IPS-18a (cell line): Measurements from ENCODE around the gene DNAH6.
A peak's percentile ranks its signal among the peaks of the same experiment; 100 is the strongest.
"Not testable (repeated sequence)": the region's sequence is repeated elsewhere in the genome, so short reads cannot be mapped to it uniquely, and the experiment has no call there.

Experiments used
- H3K27ac ChIP-seq: one replicate; pipeline ENCODE4 v1.5.1; 2013; ENCODE audit warnings: low read length
- H3K27me3 ChIP-seq: one replicate; pipeline ENCODE4 v1.6.1; 2013; ENCODE audit warnings: mild to moderate bottlenecking, low read length; ENCODE audit not compliant: control insufficient read depth, insufficient read depth
- H3K36me3 ChIP-seq: one replicate; pipeline ENCODE4 v1.6.1; 2013; ENCODE audit warnings: low read depth, low read length; ENCODE audit not compliant: control insufficient read depth
- H3K4me1 ChIP-seq: one replicate; pipeline ENCODE4 v1.6.1; 2013; ENCODE audit warnings: low read depth, low read length; ENCODE audit not compliant: control insufficient read depth
- H3K4me3 ChIP-seq: one replicate; pipeline ENCODE4 v1.5.1; 2013; ENCODE audit warnings: low read length
- H3K9ac ChIP-seq: one replicate; pipeline ENCODE4 v1.6.1; 2013; ENCODE audit warnings: mild to moderate bottlenecking, low read length, moderate library complexity
- H3K9me3 ChIP-seq: one replicate; pipeline ENCODE4 v1.6.1; 2013; ENCODE audit warnings: low read depth, low read length; ENCODE audit not compliant: control insufficient read depth

DNAH6 gene

DNA sequence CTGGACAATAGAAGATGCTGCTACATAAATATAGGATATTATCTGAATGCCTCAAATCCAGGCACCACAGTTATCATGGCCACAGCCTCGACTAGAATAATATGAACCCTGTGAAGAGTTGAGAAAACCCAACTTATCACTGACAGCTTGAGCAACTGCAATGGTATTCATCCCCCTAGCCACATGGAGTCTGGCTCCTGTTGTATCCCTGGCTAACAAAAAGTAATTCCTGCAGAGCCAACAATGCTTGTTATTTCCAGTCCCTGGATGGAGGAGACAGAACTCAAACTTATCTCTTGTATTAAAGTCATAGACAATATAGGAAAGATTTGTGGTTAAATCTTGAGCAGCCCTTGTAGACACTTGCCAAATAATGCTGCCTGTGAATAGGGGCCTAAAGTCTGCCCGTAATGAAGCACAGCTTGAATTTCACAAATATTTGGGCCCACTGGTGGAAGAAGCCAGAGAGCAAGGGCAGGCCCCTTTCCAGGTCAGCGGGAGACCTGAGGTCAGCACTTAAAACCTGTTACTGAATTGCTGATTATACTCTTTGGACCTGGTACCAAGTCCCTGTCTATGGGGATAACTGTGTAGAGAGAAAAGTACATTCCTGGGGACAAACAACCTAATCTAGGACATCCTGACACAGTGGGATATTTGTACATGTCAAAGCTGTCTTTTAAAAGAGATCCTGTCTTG is 28.9 kb upstream of the DNAH6 start:
- H3K27ac ChIP-seq, result no peak overlapping the region
- no peaks in the 10 kb centered on the region for H3K27me3 ChIP-seq
- H3K9ac ChIP-seq, result no peak overlapping the region
- no peaks in the 10 kb centered on the region for H3K4me1 ChIP-seq
- H3K4me3 ChIP-seq, result no peak overlapping the region
- no peaks in the 10 kb centered on the region for H3K36me3 ChIP-seq
- no peaks in the 10 kb centered on the region for H3K9me3 ChIP-seq

DNA sequence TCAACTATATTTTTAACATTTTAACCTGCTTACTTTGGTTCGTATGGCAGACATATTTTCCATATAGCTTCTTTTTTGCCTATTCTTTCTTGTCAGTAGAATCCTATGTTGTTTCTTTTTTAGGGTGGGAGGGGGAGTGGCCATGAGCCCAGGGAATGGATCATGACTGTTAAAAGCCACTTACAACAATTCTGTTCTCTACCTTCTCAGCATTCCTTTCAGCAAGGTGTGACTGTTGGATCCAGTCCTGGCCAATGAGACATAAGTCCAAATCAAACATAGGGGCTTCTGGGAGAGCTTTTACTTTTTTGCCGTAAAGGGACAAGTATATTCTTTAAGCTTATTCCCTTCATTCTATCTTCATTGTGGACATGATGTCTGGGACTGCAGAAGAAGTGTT is 25.0 kb upstream of the DNAH6 start:
- Histone ChIP-seq H3K4me1 (no peaks in the 10 kb centered on the region), H3K27me3 (no peaks in the 10 kb centered on the region), H3K36me3 (no peaks in the 10 kb centered on the region), H3K27ac (no peak overlapping the region), H3K9me3 (no peaks in the 10 kb centered on the region), H3K4me3 (no peak overlapping the region), H3K9ac (no peak overlapping the region)

DNA sequence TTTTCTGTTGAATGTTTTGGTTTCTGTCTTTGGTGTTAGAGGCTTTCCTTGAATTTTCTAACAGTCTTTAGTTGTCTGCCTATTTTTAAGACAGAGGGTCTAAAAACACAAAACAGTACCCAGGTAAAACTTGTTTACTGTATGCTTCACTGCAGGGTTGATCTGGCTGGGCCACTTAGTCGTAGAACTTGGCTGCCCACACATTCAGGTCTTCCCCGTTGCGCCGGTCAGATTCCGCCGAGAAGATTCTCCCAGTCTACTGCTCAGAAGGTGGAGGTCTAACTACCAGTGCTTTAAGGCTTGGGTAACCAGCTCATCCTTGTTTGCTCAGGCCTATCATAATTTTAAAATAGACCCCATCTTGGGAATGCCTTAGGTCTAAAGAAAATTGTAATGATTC is 24.6 kb upstream of the DNAH6 start:
- no peak overlapping the region for H3K9ac ChIP-seq
- no peaks in the 10 kb centered on the region for H3K36me3 ChIP-seq
- no peak overlapping the region for H3K27ac ChIP-seq
- H3K9me3 ChIP-seq, result no peaks in the 10 kb centered on the region
- no peaks in the 10 kb centered on the region for H3K27me3 ChIP-seq
- H3K4me3 ChIP-seq, result no peak overlapping the region
- H3K4me1 ChIP-seq, result no peaks in the 10 kb centered on the region

DNA sequence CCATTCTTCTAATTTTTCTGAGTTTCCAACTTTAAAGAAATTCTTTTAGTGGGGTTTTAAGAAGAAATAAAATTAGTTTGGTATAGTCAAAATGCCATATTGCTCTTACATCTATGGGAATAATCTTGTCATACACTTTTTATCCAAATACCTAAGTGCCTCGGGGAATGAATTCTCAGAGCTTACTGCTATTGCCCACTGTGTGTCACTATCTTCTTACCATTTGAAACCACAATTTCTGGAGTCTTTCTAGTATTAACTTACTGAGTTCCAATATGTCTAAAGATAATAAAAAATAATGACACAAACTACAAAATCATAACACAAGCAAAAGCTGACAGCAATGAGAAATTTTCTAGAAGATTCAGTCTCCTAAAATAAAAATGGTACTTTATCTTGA is 23.7 kb upstream of the DNAH6 start:
- H3K27ac ChIP-seq, result no peak overlapping the region
- no peaks in the 10 kb centered on the region for H3K36me3 ChIP-seq
- no peaks in the 10 kb centered on the region for H3K9me3 ChIP-seq
- no peaks in the 10 kb centered on the region for H3K4me1 ChIP-seq
- H3K27me3 ChIP-seq, result no peaks in the 10 kb centered on the region
- H3K4me3 ChIP-seq, result no peak overlapping the region
- H3K9ac ChIP-seq, result no peak overlapping the region

DNA sequence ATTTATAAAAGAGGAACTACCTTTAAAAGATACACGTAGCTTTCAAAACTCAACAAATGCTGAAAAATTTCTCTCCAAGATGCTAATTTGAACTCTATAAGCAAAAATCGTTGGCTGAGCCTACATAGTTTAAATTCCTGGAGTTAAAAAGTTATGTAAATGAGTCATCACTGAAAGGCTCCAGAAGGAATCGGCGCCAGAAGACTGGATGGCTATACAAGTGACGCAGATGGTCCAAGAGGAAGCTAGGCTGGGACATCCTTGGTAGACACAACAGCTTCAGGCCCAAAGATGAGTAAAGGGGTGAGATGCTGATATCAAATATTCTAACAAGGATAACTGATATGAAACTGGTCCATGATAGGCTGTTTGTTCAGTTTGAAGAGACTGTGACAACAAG is 22.8 kb upstream of the DNAH6 start:
- Histone ChIP-seq H3K27me3 (no peaks in the 10 kb centered on the region), H3K36me3 (no peaks in the 10 kb centered on the region), H3K9ac (no peak overlapping the region), H3K9me3 (no peaks in the 10 kb centered on the region), H3K27ac (no peak overlapping the region), H3K4me1 (no peaks in the 10 kb centered on the region), H3K4me3 (no peak overlapping the region)

DNA sequence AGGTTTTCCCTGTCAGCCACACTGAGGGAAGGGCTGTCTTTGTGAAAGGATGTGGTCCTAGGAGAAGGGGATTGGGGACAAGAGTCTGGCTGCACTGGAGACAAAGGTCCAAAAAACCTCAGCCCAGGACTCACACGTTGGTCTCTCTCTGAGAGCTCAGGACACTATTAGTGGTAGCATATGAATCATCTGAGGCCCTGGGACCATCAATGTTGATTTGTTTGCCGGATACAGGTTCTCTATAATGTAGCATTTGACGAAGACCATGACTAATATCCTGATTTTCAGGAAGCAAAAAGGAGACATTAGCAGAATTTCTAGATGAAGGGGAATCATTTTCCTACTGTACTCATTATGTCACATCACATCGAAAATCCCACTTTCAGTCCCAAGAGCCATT is 22.2 kb upstream of the DNAH6 start:
- Histone ChIP-seq H3K27me3 (no peaks in the 10 kb centered on the region), H3K36me3 (no peaks in the 10 kb centered on the region), H3K27ac (no peak overlapping the region), H3K9me3 (no peaks in the 10 kb centered on the region), H3K4me1 (no peaks in the 10 kb centered on the region), H3K4me3 (no peak overlapping the region), H3K9ac (no peak overlapping the region)

DNA sequence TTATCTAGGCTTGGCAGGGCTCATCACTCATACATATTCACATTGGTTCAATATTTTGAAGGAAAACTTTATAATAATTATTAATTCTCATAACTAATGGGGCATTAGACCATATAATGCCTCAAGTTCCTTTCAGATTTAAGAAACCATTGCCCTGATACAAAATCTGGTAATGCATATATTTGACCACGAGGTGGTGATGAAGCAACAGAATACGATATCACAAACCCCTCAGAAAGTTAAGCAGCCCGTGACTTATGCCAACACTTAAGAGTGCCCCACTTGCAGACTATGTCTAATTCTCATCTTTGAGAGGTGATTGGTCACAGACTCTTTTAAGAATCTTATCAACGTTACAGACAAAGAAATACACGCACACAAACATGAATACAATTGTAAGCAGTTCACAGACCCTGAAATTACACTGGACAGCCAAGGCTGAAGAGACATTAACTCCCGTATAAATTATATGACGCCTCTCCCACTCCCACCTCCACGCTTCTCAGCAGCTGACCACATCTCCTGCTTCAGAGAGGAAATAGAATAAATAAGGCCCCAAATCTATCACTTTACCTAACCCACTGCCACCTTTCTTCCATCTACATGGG is 20.7 kb upstream of the DNAH6 start:
- Histone ChIP-seq H3K4me1 (no peaks in the 10 kb centered on the region), H3K9me3 (no peaks in the 10 kb centered on the region), H3K27ac (no peak overlapping the region), H3K9ac (no peak overlapping the region), H3K36me3 (no peaks in the 10 kb centered on the region), H3K27me3 (no peaks in the 10 kb centered on the region), H3K4me3 (no peak overlapping the region)

DNA sequence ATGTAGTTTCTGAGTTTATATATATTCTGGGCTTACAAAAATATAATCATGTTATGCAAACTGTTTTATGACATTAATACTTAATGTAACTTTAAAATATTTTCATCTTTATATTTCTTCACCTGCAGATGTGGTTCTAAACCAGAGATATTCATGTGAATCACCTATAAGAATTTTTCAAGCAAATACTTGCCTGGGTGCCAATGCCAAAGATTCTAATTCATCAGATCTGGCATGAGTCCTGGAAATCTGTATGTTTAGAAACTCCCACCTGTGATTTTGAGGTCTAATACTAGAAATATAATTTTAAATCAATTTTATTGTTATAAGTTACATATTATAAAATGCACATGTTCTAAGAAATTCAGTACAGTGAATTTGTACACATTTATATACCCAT is 19.9 kb upstream of the DNAH6 start:
- H3K9ac ChIP-seq, result no peak overlapping the region
- no peak overlapping the region for H3K4me3 ChIP-seq
- H3K9me3 ChIP-seq, result no peaks in the 10 kb centered on the region
- no peaks in the 10 kb centered on the region for H3K27me3 ChIP-seq
- no peaks in the 10 kb centered on the region for H3K36me3 ChIP-seq
- no peaks in the 10 kb centered on the region for H3K4me1 ChIP-seq
- H3K27ac ChIP-seq, result no peak overlapping the region

DNA sequence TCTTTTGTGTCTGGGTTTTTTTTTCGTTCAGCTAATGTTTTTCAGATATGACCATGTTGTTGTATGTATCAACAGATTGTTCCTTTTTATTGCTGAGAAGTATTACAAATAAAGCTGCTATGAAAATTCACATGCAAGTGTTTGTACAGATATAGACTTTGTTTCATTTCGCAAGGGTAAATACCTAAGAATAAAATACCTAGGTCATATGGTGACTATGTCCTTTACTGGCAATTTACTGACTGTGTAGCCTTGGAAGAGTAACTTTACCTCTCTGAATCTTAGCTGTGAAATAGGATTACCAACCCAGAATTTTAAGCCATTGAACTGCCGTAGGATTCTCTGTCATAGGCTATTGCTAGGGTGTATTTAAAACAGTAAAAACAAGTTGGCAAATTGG is 19.0 kb upstream of the DNAH6 start:
- H3K9me3 ChIP-seq, result no peaks in the 10 kb centered on the region
- no peak overlapping the region for H3K9ac ChIP-seq
- H3K4me3 ChIP-seq, result no peak overlapping the region
- no peaks in the 10 kb centered on the region for H3K4me1 ChIP-seq
- H3K27ac ChIP-seq, result no peak overlapping the region
- H3K27me3 ChIP-seq, result no peaks in the 10 kb centered on the region
- H3K36me3 ChIP-seq, result no peaks in the 10 kb centered on the region

DNA sequence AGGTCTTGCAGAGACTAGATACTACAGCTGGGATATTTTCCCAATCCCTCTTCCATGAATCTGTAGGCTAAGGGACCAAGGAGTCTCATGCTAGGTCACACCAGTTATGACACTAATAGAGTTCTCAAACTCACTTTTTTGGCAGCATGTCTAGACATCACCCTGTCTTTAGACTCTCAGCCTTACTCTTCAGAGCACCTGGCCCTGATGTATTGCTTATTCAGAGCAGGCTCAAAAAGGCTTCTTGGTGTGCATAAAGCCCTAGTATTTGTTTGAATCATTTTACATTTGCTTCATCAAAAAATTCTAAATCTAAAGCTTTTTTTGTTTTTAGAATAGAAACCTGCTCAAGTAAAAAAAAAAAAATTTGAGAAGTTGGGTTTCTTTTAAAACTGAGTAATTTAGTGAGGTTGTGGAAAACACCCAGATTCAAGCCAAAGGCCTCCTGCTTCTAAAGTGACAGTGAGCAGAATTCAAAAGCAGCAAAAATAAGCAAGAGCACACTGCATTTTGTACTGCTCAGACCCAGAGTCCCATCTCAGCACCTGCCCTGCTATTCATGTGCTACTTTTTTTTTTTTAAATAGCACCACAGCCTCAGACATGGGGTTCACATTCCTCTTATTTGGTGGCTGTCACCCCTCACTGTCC is 18.0 kb upstream of the DNAH6 start:
- Histone ChIP-seq H3K27ac (no peak overlapping the region), H3K36me3 (no peaks in the 10 kb centered on the region), H3K27me3 (no peaks in the 10 kb centered on the region), H3K9ac (no peak overlapping the region), H3K4me1 (no peaks in the 10 kb centered on the region), H3K4me3 (no peak overlapping the region), H3K9me3 (no peaks in the 10 kb centered on the region)

DNA sequence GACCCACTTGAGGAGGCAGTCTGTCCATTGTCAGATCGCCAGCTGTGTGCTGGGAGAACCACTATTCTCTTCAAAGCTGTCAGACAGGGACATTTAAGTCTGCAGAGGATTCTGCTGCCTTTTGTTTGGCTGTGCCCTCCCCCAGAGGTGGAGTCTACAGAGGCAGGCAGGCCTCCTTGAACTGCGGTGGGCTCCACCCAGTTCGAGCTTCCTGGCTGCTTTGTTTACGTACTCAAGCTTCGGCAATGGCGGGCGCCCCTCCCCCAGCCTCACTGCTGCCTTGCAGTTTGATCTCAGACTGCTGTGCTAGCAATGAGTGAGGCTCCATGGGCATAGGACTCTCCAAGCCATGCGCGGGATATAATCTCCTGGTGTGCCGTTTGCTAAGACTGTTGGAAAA is 5.3 kb upstream of the DNAH6 start:
- not testable (repeated sequence) for H3K9ac ChIP-seq, H3K27ac ChIP-seq, H3K36me3 ChIP-seq

DNA sequence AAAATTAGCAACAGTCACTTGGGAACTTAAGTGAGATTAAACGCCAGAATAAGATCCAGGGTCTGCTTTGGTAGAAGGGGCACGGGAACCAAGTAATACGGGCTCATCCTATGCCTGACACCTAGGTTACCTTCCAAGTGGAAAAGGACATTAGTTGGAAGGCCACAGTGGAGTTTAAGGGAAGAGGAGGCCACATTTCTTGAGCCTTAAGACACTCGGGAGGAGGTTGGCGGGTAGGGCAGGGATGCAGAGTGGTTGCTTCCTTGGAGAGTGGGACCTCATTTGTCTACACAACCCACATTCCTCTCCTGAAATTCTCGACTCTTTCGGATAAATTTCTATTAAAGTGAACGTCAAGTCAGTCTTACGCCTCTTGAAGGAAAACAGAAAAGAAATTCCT is 510 bp upstream of the DNAH6 start:
- no peak overlapping the region for H3K27ac ChIP-seq
- no peak overlapping the region for H3K9ac ChIP-seq
- no peaks in the 10 kb centered on the region for H3K36me3 ChIP-seq
- H3K27me3 ChIP-seq, result no peaks in the 10 kb centered on the region
- H3K4me3 ChIP-seq, result peak overlapping the region; percentile 14
- no peaks in the 10 kb centered on the region for H3K4me1 ChIP-seq
- H3K9me3 ChIP-seq, result peaks cover 7% of the 10 kb centered on the region

More for the DNA sequence above, 5.3 kb upstream of the DNAH6 start:
- H3K9me3 ChIP-seq, H3K27me3 ChIP-seq, H3K4me1 ChIP-seq, H3K4me3 ChIP-seq: not testable (repeated sequence)
